GM21423 (cell line): ENCODE measurements around the gene IL36A.

Experiments
- ATAC-seq: cut with Tn5 transposase; IDR thresholded peaks from one replicate; pipeline ENCODE4 v1.9.1; 2021; ENCODE audit warnings: mild to moderate bottlenecking, moderate library complexity; ENCODE audit not compliant: unreplicated experiment

Gene IL36A

DNA sequence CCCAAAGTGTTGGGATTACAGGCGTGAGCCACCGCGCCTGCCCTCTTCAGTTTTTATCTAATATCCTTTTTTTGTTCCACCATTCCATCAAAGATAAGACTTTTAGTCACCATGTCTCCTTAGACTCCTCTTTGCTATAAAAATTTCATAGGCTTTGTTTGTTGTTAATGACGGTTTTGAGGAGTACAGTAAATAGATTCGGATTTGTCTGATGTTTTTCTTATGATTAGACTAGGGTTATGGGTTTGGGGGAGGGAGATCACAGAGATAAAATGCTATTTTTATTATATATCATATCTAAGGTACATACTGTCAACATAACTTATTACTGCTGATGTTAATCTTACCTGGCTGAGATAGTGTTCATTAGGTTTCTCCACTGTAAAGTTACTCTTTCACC is 41.2 kb downstream of the IL36A start:
- ATAC-seq = no peak

DNA sequence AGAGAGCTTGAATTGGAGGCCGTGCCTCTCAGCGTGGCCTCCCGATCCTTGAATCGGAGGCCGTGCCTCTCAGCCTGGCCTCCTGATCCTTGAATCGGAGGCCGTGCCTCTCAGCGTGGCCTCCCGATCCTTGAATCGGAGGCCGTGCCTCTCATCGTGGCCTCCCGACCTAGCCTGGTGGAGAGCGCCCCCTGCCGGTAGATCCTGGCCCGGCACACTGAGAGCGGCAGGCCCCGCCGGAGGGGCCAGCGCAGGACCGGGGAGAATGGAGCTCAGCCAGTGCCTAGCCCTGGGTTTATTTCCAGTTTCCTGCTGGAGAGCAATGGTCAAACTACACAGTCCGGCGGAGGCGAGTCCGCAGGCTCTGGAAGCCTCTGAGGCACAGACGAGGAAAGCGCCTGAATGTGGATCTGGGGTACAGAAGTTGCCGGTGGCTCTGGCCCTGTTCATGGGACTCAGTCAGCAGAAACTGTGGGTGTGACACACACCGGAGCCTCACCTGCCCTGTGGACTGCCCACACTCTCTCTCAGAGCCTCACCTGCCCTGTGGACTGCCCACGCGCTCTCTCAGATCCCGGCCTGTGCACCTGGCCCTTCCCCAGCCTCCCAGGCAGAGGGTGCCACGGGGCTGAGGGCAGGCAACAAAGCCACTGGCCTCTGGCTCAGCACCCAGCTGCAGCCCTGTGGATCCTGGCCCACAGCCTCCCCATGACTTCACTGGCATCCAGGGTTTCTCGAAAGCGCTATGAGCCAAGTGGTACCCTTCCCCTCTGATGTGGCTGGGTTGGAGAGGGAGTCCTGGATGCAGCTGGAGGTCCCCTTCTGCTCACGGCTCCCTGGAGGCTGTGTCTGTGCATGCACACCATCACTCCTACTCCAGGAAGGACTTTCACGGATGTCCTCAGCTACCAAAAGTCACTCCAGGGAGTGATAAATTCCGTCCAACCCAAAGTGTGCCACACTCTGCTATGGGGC is 45.9 kb downstream of the IL36A start:
- no peak for ATAC-seq

DNA sequence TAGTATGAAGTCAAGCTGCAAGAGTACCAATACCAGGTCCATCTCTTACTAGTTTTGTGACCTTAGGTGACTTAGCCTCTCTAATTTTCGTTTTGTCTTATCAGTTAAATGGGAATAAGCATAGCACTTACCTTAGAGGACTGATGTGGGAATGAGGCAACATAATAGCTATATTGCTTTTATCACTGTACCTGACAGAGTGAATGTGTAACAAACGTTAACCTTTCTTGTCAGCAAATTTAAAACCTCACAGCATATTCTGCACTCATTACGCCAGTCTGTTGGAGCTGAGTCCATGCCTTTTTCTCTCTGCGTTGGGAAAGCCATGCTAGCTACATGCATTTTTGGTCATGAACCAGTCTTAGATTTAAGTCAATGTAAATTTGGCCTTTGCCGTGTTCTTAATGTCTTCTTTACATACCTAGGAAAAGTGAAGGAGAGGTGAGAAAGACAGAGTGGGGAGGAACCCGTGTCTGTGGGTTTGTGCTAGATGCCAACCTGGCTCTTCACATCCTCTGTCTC is 47.2 kb downstream of the IL36A start, which contains the start of gene IL36B:
Gene IL36B (minus strand): TSS at position 472 of the 522 bp plus-strand sequence.
- ATAC-seq = no peak

DNA sequence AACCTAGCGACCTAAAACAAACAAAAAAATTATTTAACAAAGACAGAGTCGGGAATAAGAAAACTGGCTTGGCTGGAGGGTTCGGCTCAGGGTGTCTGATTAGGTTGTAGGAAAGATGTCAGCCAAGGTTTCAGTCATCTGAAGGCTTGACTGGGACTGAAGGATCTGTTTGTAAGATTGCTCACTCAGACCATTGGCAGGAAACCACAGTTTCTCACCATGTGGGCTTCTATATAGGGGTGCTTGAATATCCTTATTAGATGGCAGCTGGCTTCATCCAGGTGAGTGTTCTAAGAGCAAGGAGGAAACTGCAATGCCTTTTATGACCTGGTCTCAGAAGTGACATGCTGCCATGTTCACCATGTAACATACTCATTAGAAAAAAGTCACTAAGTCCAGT is 48.4 kb downstream of the IL36A start:
- no peak for ATAC-seq

DNA sequence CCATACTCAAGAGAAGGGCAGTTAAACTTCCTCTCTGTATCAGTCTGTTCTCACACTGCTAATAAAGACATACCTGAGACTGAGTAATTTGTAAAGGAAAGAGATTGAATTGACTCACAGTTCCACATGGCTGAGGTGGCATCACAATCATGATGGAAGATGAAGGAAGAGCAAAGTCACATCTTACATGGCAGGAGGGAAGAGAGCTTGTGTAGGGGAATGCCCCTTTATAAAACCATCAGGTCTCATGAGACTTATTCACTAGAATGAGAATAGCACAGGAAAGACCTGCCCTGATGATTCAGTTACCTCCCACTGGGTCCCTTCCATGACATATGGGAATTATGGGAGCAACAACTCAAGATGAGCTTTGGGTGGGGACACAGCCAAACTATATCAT is 48.8 kb downstream of the IL36A start:
- ATAC-seq = no peak

DNA sequence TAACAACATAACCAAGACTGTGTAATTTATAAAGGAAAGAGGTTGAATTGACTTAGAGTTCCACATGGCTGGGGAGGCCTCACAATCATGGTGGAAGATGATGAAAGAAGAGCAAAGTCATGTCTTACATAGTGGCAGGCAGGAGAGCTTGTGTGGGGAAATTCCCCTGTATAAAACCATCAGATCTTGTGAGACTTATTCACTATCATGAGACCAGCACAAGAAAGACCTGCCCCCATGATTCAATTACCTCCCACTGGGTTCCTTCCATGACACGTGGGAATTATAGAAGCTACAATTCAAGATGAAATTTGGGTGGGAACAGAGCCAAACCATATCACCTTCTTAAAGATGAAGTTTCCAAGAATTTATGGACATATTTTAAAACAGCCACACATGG is 51.3 kb downstream of the IL36A start:
- ATAC-seq = no peak

DNA sequence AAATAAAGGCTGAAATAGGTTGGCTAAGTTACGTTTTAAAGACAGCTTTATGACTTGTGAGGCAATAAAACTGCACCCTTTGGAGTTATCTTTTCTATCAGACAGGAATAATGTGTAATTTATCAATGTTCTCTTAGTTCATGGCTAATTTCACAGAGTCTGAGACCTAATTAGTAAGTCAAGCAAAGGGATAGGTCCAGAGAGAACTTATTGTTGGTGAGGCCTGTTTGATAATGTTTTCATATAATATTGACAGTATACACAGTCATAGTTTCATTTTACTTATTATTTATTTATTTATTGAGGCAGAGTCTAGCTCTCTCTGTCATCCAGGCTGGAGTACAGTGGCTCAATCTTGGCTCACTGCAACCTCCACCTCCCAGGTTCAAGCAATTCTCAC is 51.9 kb downstream of the IL36A start:
- ATAC-seq = no peak
